ENCODE measurements around the gene ZNF488.

ZNF488 gene

DNA sequence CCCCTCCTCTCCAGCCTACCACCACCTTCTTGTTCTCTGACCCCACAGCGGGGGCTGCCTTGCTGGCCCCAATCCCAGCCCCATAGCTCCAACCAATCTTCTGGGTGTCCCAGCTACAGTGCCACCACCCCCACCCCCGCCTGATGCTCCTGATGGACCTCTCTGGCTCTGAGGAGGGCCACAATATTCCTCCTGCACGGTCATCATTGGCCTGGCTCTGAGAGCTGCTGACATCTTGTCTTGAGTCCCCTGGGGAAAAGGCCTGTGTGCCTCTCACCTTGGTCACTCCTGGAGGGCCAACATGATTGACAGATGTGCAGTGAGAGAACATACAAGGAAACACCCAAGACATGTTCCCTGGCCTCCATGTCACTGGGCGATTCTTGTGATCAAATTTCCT is 54.2 kb downstream of the ZNF488 start:
- no peak for DNase-seq (ENCODE audit: low spot score)

DNA sequence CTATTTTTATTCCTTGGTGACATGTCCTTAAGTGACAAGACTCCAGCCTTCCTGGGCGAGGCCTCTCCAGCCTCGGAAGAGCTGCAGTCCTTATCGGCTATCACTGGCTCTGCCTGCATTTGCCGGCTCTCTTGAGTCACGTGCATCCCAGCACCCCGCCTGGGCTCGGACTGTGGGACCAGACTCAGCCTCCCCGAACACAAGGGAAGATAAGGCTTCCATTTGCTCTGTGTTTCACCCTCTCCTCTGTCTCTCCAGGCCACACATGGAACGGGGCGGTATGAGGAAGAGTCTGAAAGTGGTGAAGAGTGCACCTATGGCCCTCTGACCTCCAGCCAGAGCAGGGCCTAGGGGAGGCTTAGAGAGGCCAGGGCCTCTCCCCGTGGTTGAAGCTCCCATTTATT is 57.2 kb downstream of the ZNF488 start:
- DNase-seq (ENCODE audit: low spot score): no peak

DNA sequence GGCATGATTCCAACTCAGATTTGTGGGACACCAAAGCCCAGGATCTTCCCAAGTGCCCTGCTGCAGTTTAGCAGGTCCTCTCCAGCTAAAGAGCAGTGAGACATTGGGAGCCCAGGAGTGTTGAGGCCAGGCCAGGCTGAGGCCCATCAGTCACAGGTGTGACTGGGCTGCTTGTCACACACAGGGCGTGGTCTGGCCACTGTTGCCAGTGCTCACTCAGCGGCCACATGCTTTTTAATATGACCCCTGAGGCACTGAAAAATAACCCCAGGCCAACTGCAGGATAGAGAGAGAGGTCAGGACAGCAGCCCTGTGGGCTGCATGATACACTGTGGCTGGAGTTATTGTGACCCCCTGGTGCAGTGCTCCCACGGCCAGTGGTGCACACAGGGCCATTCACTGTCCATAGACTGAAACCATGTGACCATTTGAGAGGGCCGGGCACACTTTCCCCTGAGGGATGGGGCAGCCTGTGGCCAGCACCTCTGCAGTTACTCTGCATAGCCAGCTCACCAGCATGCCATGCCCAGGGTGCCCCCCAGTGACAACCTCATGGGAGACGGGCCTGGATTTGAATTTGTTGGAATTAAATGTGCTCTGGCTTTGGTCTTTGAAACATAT is 57.7 kb downstream of the ZNF488 start:
- DNase-seq (ENCODE audit: low spot score): no peak

- no peak for DNase-seq (ENCODE audit: low spot score)
Measured at GRCh38 chr10:47325303-47326291, 58.5 kb downstream of the ZNF488 start.

- DNase-seq (ENCODE audit: low spot score): no peak
Measured at GRCh38 chr10:47323636-47324296, 60.3 kb downstream of the ZNF488 start.

- DNase-seq (ENCODE audit: low spot score): no peak
Measured at GRCh38 chr10:47323087-47323486, 61.0 kb downstream of the ZNF488 start.

GRCh38 chr10:47322300-47323061 is 61.6 kb downstream of the ZNF488 start, which contains the start of gene GDF2:
Gene GDF2 (plus strand): TSS chr10:47322454. CDS start chr10:47322669, 215 bp downstream.
- DNase-seq (ENCODE audit: low spot score): no peak

DNA sequence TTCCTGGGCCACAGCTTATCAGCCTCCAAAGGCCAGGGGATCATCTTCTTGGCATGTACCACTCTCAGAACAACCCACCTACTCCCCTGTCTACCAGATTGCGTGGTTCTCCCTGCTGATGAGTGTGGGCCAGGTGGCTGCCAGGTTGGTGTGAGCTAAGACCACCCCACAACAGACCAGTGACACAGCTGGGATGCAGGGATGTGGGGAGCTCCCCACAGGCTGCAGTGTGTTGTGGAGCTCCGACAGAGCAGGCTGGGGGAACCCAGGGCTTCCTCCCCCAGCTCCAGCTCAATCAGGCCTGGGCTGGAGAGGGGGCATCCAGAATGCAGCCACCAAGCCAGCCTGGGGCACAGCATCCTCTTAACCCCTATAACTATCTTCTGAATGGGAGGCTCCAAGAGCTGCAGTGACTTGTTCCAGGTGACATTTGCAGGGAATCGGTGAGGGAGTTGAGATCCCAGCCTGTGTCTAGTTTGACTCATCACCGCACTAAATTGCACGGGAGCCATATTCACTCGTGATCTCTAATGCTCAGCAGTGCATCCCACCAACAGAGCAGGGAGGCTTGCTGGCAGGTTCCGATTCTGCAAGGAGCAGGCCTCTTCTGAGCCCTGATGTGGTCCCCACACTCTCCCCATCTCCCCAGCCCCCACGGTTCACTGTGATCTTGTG is 62.4 kb downstream of the ZNF488 start:
- no peak for DNase-seq (ENCODE audit: low spot score)

DNA sequence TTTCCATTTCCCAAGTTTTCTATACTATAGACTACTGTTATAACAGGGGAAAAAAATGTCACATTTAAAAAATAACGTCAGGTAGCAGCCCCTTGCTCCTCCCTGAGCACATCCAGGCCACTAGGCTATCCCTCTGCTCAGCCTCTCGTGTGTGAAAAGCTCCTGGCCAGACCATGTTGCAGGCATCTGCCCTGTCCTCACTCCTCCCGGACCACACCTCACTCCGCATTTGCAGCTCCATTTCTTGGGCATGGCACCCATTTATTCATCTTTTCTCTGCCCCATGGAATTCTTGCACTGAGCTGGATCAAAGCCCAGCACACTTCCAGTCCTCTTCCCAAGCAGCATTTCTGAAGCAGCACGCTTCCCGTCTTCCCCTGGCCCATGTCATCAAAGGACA is 63.3 kb downstream of the ZNF488 start:
- no peak for DNase-seq (ENCODE audit: low spot score)

GRCh38 chr10:47319784-47320183 is 64.3 kb downstream of the ZNF488 start:
- no peak for DNase-seq (ENCODE audit: low spot score)

GRCh38 chr10:47318706-47319105 is 65.4 kb downstream of the ZNF488 start:
- no peak for DNase-seq (ENCODE audit: low spot score)

GRCh38 chr10:47317251-47317650 is 66.8 kb downstream of the ZNF488 start:
- no peak for DNase-seq (ENCODE audit: low spot score)

DNA sequence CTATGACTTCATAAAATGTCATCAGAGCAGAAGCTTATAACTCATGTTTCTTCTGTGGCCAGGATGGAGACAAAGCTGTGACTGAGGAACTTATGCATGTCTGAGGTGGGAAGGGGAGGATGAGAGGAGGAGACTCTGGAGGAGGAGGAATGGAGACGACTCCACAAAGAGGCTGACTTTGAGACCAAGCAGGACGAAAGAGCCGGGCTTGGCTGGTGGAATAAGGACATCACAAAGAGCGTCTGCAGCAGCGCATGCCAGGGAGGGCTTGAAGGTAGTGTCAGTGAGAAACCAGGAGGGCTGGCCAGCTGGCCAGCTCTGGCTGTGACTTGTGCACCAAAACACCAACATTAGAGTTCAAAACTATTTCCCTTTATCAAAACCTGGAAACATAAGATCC is 68.0 kb downstream of the ZNF488 start:
- DNase-seq (ENCODE audit: low spot score): no peak

Measured in germinal center (tissue), 1 donor.